NCI-H1417 (cell line): Measurements from ENCODE around the gene ENPP4.
"Not testable (repeated sequence)": the region's sequence is repeated elsewhere in the genome, so short reads cannot be mapped to it uniquely, and the experiment has no call there.

Experiments
- DNase-seq, 3 experiments: peaks; one replicate each; lab custom pipeline; 2025; lab: John Stamatoyannopoulos, UW

The ENPP4 gene

GRCh38 chr6:46131291-46131690, 1.5 kb downstream of the ENPP4 start:
- DNase-seq: not testable (repeated sequence)

GRCh38 chr6:46134216-46134615, 4.4 kb downstream of the ENPP4 start:
- no peak for DNase-seq

GRCh38 chr6:46135176-46135575, 5.4 kb downstream of the ENPP4 start:
- DNase-seq: no peak

DNA sequence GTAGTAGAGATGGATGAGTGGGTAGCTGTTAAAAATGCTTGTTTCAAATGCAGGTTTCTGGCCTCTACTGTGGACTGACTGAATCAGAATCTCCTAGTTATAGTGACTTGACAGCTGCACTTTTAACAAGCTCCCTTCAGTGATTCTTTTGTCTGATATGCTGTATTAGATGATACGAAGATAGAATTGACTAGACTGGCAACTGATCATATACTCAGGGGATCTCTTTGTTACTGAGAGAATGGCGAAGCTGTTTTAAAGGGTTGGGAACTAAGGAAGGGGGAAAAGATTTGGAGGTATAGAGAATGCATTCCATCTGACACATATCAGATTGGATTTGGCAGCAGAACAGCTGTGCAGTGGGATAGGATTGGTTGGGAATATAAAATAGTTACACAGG, 7.0 kb downstream of the ENPP4 start:
- no peak for DNase-seq

DNA sequence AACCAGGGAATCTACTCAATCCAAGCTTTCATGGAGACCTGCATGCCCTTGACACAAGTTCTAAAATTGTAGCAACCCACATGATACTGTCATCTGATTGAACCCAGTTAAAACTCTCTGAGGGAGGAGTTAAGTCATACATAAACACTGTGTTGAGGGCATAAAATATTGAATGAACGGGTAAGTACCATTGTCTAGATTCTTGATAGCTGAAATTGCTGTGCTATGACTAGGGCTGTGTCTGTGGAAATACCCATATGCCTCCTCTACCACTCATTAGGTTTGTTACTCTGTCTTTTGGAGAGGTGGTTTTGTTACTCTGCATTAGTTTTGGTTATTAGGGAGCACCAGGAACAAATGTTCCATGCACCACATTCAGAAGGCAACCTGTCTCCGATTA, 7.6 kb downstream of the ENPP4 start:
- no peak for DNase-seq

- DNase-seq: peak in 2 of 3 experiments; percentile 5 to 17
These were observed 8.5 kb downstream of the ENPP4 start for GRCh38 chr6:46138281-46138680.

DNA sequence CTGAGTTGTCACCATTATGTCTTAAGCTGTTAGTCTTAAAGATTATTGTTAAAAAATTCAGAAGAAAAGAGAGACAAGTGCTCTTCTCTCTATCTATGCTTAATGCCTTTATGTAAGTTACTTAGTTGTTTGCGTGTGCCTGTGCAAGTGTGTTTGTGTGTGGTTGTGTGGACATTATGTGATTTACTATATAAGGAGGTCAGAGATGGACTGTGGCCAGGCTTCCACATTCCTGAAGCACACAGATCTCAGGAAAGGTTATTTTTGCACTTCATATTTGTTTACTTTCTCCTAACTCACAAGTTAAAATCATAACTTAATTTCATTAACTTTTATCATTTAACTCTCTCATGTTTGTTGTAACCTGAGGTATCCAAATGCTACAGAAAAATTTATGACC, 14.5 kb downstream of the ENPP4 start:
- DNase-seq: no peak

GRCh38 chr6:46149066-46149465, 19.3 kb downstream of the ENPP4 start:
- DNase-seq: not testable (repeated sequence)

- DNase-seq: no peak
These were observed 26.9 kb downstream of the ENPP4 start for GRCh38 chr6:46156701-46157100.

GRCh38 chr6:46159229-46159628, 29.4 kb downstream of the ENPP4 start:
- DNase-seq: no peak

GRCh38 chr6:46160102-46160501, 30.3 kb downstream of the ENPP4 start:
- DNase-seq: no peak

DNA sequence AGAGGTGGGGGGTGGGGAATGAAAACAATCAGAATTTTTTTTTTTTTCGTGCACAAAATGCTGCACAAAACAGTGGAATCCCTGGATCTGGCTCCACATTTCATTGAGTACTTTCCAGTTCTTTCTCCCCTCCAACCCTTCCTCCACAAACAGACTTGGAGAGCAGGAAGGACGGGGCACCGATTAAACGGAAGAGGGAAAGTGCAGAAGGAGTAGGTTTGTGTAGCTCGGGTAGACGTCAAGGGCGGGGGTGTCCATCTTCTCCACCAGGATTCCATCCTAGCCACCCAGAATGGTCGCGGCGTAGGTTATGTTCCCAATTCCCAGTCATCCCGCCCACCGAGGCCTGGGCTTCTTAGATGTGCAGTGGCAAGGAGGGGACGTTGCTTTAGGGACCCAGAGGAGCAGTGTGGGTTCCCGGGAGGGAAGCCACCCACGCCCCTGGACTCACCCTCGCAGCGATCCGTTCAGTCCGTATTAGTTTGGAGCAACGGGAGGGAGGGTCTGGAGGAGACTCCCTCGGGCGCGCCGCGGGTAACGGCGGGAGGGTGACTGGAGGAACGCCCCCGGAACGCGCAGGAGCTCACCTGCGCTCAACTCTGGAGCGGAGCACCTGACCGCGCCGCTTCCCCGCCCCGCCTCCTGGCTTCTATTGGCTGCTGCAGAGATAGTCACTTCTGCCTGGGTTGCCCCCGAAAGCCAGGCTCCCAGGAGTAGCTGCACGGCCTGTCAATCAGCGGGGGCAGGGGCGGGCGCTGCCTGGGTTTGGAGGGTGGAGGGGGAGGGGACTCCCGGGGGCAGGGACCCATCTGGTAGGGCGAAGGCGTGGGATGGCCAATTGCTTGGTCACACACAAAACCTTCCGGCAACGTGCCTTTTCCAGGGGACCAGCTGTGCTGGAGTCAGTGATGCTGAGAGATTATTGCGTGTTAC, 40.8 kb downstream of the ENPP4 start, which contains the start of gene ENPP5:
Gene ENPP5 (minus strand): TSS at position 624 of the 933 bp plus-strand sequence. CDS start 2,718 bp downstream, outside the sequence.
- DNase-seq: peak; percentile 93 to 97 (median 95)

GRCh38 chr6:46172176-46172575, 42.4 kb downstream of the ENPP4 start:
- no peak for DNase-seq

- no peak for DNase-seq
These were observed 45.1 kb downstream of the ENPP4 start for GRCh38 chr6:46174904-46175303.

GRCh38 chr6:46175446-46175845, 45.7 kb downstream of the ENPP4 start:
- DNase-seq: no peak

DNA sequence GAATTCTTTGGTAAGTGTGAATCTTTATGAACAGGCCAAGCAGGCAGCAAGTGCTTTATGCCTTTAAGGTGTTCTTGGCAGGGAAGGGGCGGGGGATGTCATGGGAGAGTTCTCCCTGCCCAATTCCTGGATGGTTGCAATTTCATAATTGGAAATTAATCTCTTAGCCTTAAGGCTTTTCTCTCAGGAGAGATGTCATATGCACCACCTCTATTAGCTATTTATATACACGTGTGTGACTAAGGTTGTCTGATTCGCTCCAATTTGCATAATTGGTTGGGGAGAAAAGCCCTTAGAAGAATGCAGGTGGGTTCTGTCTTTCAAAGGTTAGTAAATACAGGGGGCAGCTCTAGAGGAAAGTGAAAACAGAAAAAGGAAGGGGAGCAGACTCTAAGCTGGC, 46.2 kb downstream of the ENPP4 start:
- DNase-seq: peak in 1 of 3 experiments; percentile 35

GRCh38 chr6:46184114-46184513, 54.3 kb downstream of the ENPP4 start:
- DNase-seq: no peak

- DNase-seq: no peak
These were observed 56.8 kb downstream of the ENPP4 start for GRCh38 chr6:46186583-46186982.

DNA sequence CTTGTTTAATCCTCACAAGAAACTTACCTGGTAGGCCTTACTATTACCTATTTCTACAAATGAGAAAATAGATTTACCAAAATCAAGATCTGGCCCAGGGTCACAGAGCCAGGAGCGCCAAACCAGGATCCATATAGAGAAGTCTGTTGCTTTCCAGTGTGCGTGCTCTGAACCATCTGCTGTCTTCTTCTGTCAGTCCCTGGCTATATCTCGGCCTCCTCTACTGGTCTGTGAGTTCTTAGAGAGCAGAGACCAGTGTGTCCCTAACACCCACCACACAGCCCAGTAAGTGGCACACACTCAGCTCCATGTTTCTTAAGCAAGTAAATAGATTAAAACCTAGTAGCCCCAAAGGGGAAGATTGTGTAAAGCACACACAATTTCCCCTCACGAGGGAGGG, 59.9 kb downstream of the ENPP4 start:
- DNase-seq: no peak

- peak in 1 of 3 experiments; percentile 48 for DNase-seq
These were observed 61.1 kb downstream of the ENPP4 start for GRCh38 chr6:46190889-46191288.

DNA sequence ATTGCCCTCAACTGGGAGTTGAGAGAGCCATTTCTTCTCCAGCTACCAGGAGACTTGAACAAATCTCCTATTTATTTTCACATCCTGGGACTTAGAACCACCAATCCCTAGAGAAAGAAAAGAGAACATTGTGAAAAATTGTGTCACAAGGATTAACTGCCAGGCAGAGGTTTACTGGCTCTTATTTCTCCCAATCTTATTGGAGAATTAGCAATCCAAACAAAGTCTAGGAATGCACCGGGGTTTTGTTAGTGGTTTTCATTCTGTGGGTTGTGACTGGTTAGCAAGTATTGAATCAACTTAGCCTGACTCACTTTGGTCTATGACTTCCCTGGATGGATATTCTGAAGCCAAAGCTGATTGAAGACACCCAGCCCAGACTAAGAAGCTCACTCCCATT, 62.2 kb downstream of the ENPP4 start:
- DNase-seq: no peak
